ENCODE measurements around the gene CAMK2G. TPM values are rescaled to one million over a fixed set of nuclear protein-coding genes. Genes with fewer than 3 reads are reported as not detected.
A peak's percentile ranks its signal among the peaks of the same experiment; 100 is the strongest.
"Not testable (repeated sequence)": the region's sequence is repeated elsewhere in the genome, so short reads cannot be mapped to it uniquely, and the experiment has no call there.

The CAMK2G gene
- total RNA-seq, 1 donor from 2014 or later: 11.7 TPM

DNA sequence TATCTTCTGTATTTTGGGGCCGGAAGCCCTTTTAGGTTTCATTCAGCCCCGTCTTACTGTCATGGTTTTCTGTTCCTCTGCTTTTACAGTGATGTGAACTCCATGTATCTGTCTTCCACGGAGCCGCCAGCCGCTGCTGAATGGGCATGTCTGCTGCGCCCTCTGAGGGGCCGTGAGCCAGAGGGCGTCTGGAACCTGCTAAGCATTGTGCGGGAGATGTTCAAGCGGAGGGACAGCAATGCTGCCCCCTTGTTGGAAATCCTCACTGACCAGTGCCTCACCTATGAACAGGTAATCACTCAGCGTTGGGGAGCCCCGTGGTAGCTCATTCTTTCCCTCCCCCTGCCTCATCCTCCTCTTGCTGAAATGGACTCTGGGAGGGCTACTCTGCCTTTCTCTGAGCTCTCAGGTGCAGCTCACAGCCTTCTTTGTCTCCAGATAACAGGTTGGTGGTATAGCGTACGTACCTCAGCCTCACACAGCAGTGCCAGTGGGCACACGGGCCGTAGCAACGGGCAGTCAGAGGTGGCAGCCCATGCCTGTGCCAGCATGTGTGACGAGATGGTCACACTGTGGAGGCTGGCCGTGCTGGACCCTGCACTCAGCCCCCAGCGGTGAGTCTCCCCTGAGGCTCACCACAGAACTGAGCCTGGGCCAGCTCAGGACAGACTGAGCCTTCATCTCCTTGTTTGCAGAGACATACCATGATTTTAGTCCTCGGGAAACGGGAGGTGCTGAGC lies 83.3 kb downstream of the CAMK2G start:
- intact Hi-C loops (cut with DNase I): no loop called here
- DNase-seq (ENCODE audit: missing footprints) (no peak), ATAC-seq (no peak)

DNA sequence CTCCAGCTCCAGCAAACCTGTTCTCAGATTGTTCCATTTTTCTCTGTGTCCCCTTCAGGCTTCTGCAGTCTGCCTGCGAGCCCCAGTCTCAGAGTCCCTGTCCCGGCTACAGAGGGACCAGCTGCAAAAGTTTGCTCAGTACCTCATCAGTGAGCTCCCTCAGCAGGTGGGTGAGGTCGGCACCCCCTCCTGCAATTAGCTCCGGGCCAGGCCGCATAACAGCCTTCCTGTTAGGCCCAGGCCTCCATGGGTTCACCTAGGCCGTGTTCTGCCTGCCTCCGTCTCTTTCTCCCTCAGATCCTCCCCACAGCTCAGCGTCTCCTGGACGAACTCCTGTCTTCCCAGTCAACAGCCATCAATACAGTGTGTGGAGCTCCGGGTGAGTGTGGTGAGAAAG lies 84.7 kb downstream of the CAMK2G start:
- intact Hi-C loops (cut with DNase I): no loop called here
- ATAC-seq (no peak), DNase-seq (ENCODE audit: missing footprints) (no peak)

DNA sequence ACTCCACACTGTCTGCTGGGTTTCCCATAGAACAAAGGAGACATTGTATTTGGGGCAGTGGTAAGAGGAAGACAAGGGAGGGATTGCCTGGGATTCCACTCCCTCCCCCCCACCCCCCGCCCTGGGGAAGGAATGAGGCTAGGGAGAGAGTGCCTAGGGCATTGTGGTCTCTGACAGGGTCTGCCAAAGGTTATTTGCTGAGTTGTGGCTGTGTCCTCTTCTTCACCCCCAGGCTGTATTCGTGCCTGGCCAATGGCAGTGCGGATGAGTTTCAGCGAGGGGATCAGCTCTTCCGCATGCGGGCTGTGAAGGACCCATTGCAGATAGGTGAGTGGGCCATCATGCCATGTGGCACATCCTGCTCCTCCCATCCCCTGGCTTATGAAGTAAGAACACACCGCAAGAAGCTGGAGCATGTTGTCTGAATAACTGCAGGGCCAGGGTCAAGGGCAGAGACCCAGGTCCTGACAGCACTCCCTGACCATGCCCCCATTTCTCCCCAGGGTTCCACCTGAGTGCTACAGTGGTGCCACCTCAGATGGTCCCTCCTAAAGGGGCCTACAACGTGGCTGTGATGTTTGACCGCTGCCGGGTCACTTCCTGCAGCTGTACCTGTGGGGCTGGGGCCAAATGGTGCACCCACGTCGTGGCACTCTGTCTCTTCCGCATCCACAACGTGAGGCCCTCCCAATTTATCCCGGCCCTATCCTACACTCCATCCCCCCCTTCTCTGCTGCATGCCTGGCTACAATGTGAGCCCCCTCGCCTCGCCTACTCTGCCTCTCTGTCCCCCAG lies 85.3 kb downstream of the CAMK2G start:
- DNase-seq (ENCODE audit: missing footprints): no peak
- intact Hi-C loops (cut with DNase I): no loop called here
- ATAC-seq: no peak

DNA sequence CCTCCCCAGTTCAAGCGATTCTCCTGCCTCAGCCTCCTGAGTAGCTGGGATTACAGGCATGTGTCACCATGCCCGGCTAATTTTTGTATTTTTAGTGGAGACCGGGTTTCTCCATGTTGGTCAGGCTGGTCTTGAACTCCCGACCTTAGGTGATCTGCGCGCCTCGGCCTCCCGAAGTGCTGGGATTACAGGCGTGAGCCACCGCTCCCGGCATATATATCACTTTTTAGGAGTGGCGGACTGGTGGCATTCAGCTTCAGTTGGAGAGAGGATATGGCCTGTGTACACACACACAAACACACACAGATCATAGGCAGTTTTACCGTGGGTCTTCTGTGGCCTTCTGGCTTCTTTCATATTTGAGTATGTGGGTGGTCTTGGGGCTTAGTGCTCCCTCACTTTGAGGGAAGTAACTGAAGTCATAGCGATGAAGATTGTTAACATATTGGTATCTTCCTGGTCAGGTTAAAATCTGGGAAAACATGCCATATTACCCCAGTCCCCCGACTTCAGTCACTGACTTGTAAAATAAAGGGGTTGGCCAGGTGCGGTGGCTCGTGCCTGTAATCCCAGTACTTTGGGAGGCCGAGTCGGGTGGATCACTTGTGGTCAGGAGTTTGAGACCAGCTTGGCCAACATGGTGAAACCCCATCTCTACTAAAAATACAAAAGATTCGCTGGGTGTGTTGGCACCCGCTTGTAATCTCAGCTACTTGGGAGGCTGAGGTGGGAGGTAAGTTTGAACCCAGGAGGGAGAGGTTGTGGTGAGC lies 87.1 kb downstream of the CAMK2G start:
- DNase-seq (ENCODE audit: missing footprints); intact Hi-C loops (cut with DNase I); ATAC-seq: not testable (repeated sequence)

DNA sequence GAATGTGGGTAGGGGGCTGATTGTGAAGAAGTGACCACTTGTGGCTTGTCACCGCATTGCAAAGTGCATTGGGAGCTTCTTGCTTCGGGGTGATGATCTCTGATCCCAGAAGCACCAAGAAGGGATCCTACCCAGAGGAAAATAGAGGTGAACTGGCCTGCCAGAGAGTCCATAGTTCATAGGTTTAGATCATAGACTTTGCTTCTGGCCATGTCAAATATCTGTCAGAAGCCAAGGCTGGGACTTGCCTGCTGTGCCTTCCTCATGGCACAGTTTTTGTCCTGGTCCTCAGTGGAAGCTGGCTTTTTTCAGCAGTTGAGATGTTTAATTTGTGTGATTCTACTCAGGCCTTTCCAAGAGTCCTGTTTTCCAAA lies 87.9 kb downstream of the CAMK2G start:
- DNase-seq (ENCODE audit: missing footprints) (no peak), ATAC-seq (no peak)
- intact Hi-C loops (cut with DNase I): no loop called here

DNA sequence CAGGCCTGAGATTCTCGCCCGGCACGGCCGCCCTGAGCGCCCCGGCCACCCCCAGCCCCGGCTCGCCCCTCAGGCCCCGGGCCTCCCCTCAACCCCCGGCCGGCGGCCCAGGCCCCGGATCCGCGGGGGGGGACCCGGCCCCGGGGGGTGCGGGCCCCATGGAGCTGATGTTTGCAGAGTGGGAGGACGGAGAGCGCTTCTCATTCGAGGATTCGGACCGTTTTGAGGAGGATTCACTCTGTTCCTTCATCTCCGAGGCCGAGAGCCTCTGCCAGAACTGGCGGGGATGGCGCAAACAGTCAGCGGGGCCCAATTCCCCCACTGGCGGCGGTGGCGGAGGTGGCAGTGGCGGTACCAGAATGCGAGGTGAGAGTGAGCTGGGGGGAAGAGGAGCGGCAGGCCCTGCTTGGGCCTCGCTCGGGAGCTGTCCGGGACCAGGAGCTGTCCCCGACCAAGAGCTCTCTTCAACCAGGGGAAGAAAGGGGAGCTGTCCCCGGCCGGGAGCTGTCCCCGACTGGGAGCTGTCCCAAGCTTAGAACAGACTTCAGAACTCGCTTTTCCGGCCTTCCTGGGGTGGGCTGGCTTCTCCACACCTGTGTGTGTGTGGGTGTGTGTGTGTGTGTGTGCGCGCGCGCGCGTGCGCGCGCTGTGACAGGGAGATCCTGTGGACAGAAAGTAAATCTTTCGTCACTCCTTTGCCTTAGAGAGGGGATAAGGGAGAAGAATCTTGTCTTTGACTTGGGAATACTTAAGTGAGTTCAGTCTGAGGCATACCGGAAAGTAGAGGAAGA lies 88.4 kb downstream of the CAMK2G start:
- DNase-seq (ENCODE audit: missing footprints) (no peak), ATAC-seq (no peak)
- intact Hi-C loops (cut with DNase I): loop anchor here (2.0 kb wide), 2 partner anchors 25 to 41 kb away; partner anchors contain the start of genes NDST2 and SEC24C

DNA sequence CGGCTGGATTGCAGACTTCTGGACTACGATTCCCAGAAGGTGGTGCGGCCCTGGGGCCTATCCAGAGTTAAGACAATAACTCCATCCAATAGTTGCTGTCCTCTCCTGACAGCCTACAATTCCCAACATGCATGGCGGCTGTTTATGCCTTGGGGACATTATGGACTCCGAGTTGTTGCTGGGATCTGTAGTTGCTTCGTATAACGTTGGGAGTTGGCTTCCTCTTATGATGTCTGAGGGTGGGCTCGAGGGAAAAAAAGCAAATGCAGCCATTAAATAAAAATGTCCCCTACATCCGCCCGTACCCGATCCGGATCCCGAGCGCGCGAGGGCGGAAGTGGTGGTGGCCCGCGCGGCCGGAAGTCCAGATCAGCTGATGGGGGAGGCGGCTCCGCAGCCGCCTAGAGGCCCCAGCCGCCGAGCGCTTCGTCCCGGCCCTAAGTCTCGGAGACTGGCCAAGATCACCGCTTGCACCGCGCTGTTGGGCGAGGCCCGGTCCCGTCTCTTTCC lies 89.1 kb downstream of the CAMK2G start, which contains the start of gene ZSWIM8:
Gene ZSWIM8, plus strand, starts transcription at position 396 of the 510 bp plus-strand sequence. CDS start 273 bp downstream, outside the sequence.
- intact Hi-C loops (cut with DNase I): loop anchor here (2.0 kb wide), 2 partner anchors 26 to 40 kb away; partner anchors contain the start of genes NDST2 and SEC24C
- ATAC-seq (peak; percentile 92), DNase-seq (ENCODE audit: missing footprints) (peak; percentile 94)

DNA sequence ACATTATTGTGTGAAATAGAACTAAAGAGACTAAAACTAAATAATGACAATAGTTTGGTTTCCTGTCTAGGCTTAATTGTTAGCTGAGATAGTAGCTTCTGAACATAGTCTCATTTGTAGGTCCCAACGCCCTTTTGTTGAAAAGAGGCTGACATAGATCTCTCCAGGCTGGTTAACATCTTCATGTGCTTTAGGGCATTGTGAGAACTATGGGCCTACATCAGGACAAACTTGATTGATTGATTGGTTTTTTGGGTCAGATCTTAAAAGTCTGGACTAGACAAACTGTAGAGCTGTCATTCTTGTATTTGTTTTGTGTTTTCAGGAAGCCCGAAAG lies 91.6 kb downstream of the CAMK2G start:
- no peak for ATAC-seq
- no peak for DNase-seq (ENCODE audit: missing footprints)
- intact Hi-C loops (cut with DNase I): no loop called here

DNA sequence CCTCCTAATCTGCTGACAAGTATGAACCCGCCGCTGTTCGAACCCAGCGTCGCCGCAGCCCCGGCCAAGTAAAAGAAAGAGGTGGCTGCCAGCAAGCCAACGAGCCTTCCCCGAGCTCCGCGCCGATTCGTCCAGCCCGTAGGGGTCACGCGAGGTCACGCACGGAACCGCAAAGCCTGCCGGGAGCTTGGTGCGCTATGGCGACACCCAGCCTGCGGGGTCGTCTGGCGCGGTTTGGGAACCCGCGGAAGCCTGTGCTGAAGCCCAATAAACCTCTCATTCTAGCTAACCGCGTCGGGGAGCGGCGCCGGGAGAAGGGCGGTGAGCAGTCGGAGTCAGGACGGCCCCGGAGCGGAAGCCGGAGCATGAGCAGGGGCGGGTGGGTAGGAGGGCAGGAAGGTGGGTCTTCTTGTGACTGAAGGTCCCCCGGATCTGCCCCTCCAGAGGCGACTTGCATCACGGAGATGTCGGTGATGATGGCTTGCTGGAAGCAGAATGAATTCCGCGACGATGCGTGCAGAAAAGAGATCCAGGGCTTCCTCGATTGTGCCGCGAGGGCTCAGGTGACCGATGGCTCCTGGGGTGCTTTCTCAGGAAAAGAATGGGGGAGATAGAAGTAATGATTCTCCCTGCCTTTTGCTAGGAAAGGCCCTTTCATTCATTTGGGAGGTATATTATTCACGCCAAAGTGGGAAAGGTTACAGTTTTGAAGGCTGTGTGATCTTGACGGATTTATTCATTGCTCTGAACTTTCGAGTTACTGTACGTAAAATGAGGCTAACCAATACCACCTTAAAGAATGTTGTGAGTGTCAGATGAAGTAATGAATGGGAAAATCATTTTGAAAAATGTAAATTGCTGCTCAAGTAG lies 92.2 kb downstream of the CAMK2G start, which contains the start of gene CHCHD1:
Gene CHCHD1, plus strand, starts transcription at position 170 of the 870 bp plus-strand sequence. Its CDS starts 28 bp downstream, at position 198.
- intact Hi-C loops (cut with DNase I): no loop called here
- DNase-seq (ENCODE audit: missing footprints): peak; percentile 97
- ATAC-seq: peak; percentile 77

DNA sequence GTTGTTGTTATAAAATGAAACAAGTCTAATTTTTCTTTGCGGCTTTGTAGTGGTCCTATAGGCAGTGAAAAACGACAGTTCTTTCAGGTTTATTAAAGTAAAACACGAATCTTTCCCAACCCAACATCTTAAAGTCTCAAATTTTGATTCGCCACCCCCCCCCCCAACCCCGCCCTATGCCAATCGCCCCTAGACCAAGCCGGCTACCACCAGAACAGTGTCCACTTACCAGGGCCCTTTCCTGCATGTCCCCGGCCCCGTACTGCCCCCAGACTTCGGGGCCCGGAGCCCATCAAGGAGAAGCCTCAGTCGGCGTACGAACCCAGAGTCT lies 92.8 kb downstream of the CAMK2G start:
- ATAC-seq: no peak
- intact Hi-C loops (cut with DNase I): no loop called here

DNA sequence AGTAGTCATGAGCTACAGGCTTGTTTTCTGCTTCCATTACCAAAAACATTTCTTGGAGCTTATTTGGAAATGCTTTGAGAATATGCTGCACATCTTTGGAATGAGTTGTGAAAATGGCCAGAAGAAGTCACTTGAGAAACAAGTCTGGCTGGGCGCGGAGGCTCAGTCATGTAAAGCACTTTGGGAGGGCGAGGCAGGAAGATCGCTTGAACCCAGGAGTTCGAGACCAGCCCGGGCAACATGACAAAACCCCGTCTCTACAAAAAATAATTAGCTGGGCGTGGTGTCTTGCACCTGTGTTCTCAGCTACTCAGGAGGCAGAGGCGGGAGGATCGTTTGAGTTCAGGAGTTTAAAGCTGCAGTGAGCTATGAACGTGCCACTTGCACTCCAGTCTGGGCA lies 93.4 kb downstream of the CAMK2G start:
- no peak for ATAC-seq

More for the DNA sequence above, 92.8 kb downstream of the CAMK2G start:
- no peak for DNase-seq (ENCODE audit: missing footprints)

DNA sequence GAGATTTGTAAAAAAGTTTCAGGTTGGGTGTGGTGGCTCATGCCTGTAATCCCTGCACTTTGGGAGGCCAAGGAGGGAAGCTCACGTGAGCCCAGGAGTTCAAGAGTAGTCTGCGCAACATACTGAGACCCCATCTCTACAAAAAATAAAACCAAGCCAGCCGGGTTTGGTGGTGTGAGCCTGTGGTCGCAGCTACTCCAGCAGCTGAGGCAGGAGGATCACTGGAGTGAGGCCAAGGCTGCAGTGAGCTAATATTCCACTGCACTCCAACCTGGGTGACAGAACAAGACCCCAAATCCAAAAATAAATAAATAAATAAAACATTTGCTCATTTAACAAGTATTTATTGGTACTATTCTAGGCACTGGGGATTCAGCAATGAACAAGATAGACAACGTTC lies 94.1 kb downstream of the CAMK2G start:
- ATAC-seq (no peak), DNase-seq (ENCODE audit: missing footprints) (no peak)

More for the DNA sequence above, 93.4 kb downstream of the CAMK2G start:
- intact Hi-C loops (cut with DNase I): no loop called here
- no peak for DNase-seq (ENCODE audit: missing footprints)

DNA sequence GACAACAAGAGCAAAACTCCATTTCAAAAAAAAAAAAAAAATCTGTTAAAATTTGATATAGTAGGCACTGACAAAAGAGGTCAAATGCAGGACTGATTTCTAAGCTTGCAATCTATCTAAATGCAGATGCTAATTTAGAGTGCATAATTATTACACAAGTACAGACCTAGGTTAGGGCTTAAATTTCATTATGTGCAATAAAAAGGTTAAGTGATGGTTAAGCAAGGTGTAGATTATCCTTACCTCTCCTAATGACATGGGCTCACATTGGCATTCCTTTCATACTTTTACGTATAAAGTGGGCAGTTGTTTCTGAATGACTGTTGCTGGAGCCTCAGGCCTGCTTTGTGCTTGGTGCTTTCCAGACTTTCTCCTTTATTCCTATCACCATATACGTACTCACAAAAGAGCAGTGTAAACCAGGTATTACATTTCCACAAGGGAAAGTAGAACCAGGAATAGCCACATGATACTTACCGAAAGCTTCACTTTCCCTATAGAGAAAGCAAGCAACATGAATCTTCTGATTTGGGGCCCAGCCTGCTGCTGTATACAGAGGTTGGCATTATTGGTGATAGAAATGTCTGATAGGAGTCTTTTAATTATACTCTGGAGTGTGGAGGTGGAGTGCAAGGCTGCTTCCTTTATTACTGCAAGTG lies 94.7 kb downstream of the CAMK2G start:
- intact Hi-C loops (cut with DNase I): no loop called here
- no peak for ATAC-seq
- DNase-seq (ENCODE audit: missing footprints): no peak

More for the DNA sequence above, 94.1 kb downstream of the CAMK2G start:
- intact Hi-C loops (cut with DNase I): no loop called here

DNA sequence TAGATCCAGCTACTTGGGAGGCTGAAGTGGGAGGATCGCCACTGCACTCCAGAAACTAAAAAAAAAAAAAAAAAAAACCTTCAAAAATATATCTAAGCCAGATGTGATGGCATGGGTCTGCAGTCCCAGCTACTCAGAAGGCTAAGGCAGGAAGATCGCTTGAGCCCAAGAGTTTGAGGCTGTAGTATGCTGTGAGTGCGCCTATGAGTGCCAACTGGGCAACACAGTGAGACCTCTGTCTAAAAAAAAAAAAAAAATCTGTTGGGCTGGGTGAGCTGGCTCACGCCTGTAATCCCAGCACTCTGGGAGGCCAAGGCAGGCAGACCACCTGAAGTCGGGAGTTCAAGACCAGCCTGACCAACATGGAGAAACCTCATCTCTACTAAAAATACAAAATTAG lies 95.3 kb downstream of the CAMK2G start:
- ATAC-seq (no peak), DNase-seq (ENCODE audit: missing footprints) (no peak)
- intact Hi-C loops (cut with DNase I): no loop called here

DNA sequence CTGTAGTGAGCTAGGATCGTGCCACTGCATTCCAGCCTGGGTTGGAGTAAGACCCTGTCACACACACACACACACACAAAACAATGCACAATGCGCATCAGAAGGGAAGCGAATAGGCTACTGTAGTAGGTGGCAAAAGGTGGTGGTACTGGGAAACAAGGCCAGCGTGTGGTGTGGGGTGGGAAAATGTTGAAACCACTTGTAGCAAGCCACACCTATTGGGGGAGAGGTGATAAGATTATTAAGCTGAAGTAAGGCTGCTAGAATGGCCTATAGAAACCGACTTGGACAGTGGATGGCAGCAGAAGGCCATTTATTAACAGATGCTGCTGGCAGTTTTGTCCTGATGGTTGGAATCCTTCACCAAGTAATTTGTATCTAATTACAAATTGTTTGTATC lies 99.7 kb downstream of the CAMK2G start:
- intact Hi-C loops (cut with DNase I): no loop called here
- DNase-seq (ENCODE audit: missing footprints) (no peak), ATAC-seq (no peak)

DNA sequence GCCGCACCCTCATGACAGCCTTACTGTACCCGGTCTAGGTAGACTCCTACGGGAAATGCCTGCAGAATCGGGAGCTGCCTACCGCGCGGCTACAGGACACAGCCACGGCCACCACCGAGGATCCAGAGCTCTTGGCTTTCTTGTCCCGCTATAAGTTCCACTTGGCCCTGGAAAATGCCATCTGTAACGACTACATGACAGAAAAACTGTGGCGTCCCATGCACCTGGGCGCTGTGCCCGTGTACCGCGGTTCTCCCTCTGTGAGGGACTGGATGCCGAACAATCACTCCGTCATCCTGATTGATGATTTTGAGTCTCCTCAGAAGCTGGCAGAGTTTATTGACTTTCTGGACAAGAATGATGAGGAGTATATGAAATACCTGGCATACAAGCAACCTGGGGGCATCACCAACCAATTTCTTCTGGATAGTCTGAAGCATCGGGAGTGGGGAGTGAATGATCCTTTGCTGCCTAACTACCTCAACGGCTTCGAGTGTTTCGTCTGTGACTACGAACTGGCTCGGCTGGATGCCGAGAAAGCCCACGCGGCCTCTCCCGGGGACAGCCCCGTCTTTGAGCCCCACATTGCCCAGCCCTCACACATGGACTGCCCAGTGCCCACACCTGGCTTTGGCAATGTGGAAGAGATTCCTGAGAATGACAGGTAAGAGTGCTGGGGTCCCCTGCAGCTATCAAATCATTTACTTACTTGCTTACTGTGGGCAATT lies 101.0 kb downstream of the CAMK2G start:
- DNase-seq (ENCODE audit: missing footprints): no peak
- intact Hi-C loops (cut with DNase I): no loop called here
- ATAC-seq: no peak
